ENCODE results near the gene MPHOSPH10. TPM values are rescaled to one million over a fixed set of nuclear protein-coding genes. Genes with fewer than 3 reads are reported as not detected.

Gene MPHOSPH10
- total and polyA plus RNA-seq, 10 of the 15 experiments (the other 5 are each of a cell fraction or from before 2014, with no cell fraction given) = 23.8 to 56.8 (median 41.3) TPM

DNA sequence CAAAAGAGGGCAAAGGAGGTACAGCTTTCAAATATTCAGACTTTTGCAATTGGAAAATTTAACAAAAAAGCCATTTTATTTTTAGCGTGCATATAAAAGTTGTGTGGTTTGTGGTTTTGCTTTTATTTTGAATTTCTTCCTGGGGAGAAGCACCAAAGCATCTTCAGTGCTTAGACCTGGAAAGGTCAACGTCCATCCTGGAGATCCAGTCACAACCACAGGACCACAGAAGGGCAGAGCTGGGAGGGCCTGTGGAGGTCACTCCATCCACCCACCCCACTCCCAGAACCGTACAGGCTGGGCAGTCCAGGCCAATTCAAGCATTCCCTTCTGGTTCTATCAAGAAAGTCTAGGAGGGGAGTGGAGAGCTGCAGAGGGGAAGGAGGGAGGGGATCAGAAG is 43.8 kb downstream of the MPHOSPH10 start:
- 3% methylated on average over 3 of the region's 3 CpGs for WGBS (ENCODE audit: insufficient coverage, insufficient replicate concordance, low lambda C conversion rate, missing lambda C conversion rate)

More for the DNA sequence above, 43.8 kb downstream of the MPHOSPH10 start:
- no peak for FAIRE-seq
- no peaks in the 10 kb centered on the region for H3K9me3 ChIP-seq (replicated peaks; ENCODE audit: control insufficient read depth, insufficient read depth, low read length)
- in situ Hi-C loops (cut with MboI) (loop anchor here (25.0 kb wide), 1 partner anchor 338 kb away; no protein-coding TSS in a partner anchor), intact Hi-C loops (cut with micrococcal nuclease; ENCODE audit: unreplicated experiment) (no loop called here)
- ATAC-seq = no peak
- no peak overlapping the region for H2AFZ ChIP-seq (ENCODE audit: control insufficient read depth, low read depth, low read length)
- no peak for TF ChIP-seq EGR1 (IDR thresholded peaks at IDR 0.05; ENCODE audit: borderline replicate concordance in 1 of 2, low read depth in 2 of 2, low read length in 2 of 2)
- no peak for TF ChIP-seq FOXK2 (IDR thresholded peaks at IDR 0.05)
- no peak for TF ChIP-seq MEF2A (IDR thresholded peaks at IDR 0.05; ENCODE audit: insufficient read depth, low read depth, low read length)
- TF ChIP-seq STAT1 (conservative IDR thresholded peaks at IDR 0.05) = no peak
- no peak for TF ChIP-seq NR2F1 (conservative IDR thresholded peaks at IDR 0.05)
- TF ChIP-seq SREBF2 (IDR thresholded peaks at IDR 0.05; ENCODE audit: low read length) = no peak
- TF ChIP-seq HDAC2 (IDR thresholded peaks at IDR 0.05) = no peak
- no peak for TF ChIP-seq POLR2AphosphoS5 (IDR thresholded peaks at IDR 0.05; ENCODE audit: low read length)
- no peak for TF ChIP-seq SMARCA5 (IDR thresholded peaks at IDR 0.05)
- TF ChIP-seq, protein P1, sequence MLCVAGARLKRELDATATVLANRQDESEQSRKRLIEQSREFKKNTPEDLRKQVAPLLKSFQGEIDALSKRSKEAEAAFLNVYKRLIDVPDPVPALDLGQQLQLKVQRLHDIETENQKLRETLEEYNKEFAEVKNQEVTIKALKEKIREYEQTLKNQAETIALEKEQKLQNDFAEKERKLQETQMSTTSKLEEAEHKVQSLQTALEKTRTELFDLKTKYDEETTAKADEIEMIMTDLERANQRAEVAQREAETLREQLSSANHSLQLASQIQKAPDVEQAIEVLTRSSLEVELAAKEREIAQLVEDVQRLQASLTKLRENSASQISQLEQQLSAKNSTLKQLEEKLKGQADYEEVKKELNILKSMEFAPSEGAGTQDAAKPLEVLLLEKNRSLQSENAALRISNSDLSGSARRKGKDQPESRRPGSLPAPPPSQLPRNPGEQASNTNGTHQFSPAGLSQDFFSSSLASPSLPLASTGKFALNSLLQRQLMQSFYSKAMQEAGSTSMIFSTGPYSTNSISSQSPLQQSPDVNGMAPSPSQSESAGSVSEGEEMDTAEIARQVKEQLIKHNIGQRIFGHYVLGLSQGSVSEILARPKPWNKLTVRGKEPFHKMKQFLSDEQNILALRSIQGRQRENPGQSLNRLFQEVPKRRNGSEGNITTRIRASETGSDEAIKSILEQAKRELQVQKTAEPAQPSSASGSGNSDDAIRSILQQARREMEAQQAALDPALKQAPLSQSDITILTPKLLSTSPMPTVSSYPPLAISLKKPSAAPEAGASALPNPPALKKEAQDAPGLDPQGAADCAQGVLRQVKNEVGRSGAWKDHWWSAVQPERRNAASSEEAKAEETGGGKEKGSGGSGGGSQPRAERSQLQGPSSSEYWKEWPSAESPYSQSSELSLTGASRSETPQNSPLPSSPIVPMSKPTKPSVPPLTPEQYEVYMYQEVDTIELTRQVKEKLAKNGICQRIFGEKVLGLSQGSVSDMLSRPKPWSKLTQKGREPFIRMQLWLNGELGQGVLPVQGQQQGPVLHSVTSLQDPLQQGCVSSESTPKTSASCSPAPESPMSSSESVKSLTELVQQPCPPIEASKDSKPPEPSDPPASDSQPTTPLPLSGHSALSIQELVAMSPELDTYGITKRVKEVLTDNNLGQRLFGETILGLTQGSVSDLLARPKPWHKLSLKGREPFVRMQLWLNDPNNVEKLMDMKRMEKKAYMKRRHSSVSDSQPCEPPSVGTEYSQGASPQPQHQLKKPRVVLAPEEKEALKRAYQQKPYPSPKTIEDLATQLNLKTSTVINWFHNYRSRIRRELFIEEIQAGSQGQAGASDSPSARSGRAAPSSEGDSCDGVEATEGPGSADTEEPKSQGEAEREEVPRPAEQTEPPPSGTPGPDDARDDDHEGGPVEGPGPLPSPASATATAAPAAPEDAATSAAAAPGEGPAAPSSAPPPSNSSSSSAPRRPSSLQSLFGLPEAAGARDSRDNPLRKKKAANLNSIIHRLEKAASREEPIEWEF (IDR thresholded peaks at IDR 0.05; ENCODE audit: insufficient replicate concordance, low read depth, low read length) = no peak
- TF ChIP-seq ZZZ3 (IDR thresholded peaks at IDR 0.05; ENCODE audit: control insufficient read depth, insufficient read length, low read depth) = no peak
- no peak for TF ChIP-seq HDGF (IDR thresholded peaks at IDR 0.05)
- TF ChIP-seq, protein P2, sequence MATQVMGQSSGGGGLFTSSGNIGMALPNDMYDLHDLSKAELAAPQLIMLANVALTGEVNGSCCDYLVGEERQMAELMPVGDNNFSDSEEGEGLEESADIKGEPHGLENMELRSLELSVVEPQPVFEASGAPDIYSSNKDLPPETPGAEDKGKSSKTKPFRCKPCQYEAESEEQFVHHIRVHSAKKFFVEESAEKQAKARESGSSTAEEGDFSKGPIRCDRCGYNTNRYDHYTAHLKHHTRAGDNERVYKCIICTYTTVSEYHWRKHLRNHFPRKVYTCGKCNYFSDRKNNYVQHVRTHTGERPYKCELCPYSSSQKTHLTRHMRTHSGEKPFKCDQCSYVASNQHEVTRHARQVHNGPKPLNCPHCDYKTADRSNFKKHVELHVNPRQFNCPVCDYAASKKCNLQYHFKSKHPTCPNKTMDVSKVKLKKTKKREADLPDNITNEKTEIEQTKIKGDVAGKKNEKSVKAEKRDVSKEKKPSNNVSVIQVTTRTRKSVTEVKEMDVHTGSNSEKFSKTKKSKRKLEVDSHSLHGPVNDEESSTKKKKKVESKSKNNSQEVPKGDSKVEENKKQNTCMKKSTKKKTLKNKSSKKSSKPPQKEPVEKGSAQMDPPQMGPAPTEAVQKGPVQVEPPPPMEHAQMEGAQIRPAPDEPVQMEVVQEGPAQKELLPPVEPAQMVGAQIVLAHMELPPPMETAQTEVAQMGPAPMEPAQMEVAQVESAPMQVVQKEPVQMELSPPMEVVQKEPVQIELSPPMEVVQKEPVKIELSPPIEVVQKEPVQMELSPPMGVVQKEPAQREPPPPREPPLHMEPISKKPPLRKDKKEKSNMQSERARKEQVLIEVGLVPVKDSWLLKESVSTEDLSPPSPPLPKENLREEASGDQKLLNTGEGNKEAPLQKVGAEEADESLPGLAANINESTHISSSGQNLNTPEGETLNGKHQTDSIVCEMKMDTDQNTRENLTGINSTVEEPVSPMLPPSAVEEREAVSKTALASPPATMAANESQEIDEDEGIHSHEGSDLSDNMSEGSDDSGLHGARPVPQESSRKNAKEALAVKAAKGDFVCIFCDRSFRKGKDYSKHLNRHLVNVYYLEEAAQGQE (IDR thresholded peaks at IDR 0.05; ENCODE audit: low read depth, low read length) = no peak
- TF ChIP-seq LARP7 (IDR thresholded peaks at IDR 0.05) = no peak
- TF ChIP-seq POU2F2 (IDR thresholded peaks at IDR 0.05; ENCODE audit: borderline replicate concordance, low read depth, low read length) = no peak
- TF ChIP-seq NRF1 (conservative IDR thresholded peaks at IDR 0.05; ENCODE audit: low read depth, low read length) = no peak
- no peak overlapping the region for H3K27ac ChIP-seq (ENCODE audit: control insufficient read depth, insufficient read depth)
- no peaks in the 10 kb centered on the region for H4K20me1 ChIP-seq (ENCODE audit: control insufficient read depth, insufficient read depth)
- ChIA-PET CTCF (interaction anchor here (1.2 kb wide), 1 partner anchor 113 kb away, joined by 4 read pairs; no protein-coding TSS in a partner anchor), SMC1A (ENCODE audit: uncharacterized antibody, unreplicated experiment) (no interaction called here), RAD21 (ENCODE audit: unreplicated experiment) (no interaction called here), POLR2A (no interaction called here)
- no peaks in the 10 kb centered on the region for H3K36me3 ChIP-seq (ENCODE audit: control insufficient read depth in 2 of 2, insufficient read depth in 2 of 2, low read length in 1 of 2)
- no peak overlapping the region for H3K9ac ChIP-seq (ENCODE audit: control insufficient read depth, insufficient read depth, low read length)
- peaks cover 0 to 2% of the 10 kb centered on the region in 2 experiments; a peak in 1 of 4 replicates for H3K27me3 ChIP-seq (replicated peaks in 1 of 2; ENCODE audit: control insufficient read depth in 2 of 2, insufficient read depth in 2 of 2, low read length in 1 of 2)
- H3K4me3 ChIP-seq = no peak overlapping the region
- no peak for DNase-seq (ENCODE audit: low read depth, low spot score)
- H3K4me1 ChIP-seq (ENCODE audit: control insufficient read depth, insufficient read depth, low read length) = no peaks in the 10 kb centered on the region
- H3K4me2 ChIP-seq (ENCODE audit: control insufficient read depth, insufficient read depth) = no peak overlapping the region
- no TSS peak for BruUV-seq (replicated peaks)
- H3K79me2 ChIP-seq (ENCODE audit: control insufficient read depth, insufficient read depth, low read length) = no peaks in the 10 kb centered on the region
